T-helper 22 cell (primary cell): Measurements from ENCODE around the gene CERS3.

Source experiments
- DNase-seq: peaks from one replicate; pipeline ENCODE4 v3.0.0-alpha.2; 2020; ENCODE audit warnings: low read depth

Gene CERS3

GRCh38 chr15:100529556-100529955, 806 bp upstream of the CERS3 start:
- no peak for DNase-seq

GRCh38 chr15:100526027-100526481, 2.7 kb downstream of the CERS3 start:
- no peak for DNase-seq

GRCh38 chr15:100525436-100525835, 3.3 kb downstream of the CERS3 start:
- no peak for DNase-seq

DNA sequence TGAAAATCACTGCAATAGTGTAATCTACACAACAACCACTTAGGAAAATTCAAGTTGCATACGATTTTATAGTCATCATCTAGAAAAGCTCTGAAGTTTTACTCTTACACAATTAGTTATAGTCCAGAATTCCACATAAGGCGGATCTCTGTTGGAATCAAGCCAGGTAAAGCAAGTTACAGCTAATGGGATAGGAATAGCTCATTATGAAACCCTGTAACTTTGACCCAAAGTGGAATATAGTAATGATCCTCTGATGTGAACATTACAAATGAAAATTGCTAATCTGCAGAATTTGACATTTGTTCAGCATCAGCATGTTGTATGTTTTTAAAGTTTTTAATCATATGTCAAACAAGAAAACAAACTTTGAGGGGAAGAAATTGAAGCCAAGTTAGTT, 4.4 kb downstream of the CERS3 start:
- DNase-seq, result no peak

DNA sequence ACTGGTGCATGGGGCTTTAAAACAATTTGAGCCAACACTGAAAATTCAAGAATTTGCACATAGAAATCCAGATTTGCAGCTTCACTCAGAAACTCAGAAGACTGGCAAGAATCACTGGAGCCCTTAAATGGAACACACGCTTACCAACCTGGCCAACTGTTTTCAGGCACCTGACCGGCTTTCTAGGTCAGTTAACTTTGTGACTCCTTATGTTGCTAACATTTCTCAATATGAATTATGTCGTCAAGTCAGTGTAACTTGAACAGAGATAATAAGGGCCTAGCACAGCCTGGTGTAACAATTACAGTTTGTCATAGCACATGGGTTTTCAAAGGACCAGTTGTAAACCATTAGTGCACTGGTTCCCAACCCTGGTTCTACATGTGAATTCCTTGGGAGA, 6.8 kb downstream of the CERS3 start:
- no peak for DNase-seq

- no peak for DNase-seq
Observed at GRCh38 chr15:100520132-100520921, 8.4 kb downstream of the CERS3 start.

- no peak for DNase-seq
Observed at GRCh38 chr15:100517846-100518245, 10.9 kb downstream of the CERS3 start.

DNA sequence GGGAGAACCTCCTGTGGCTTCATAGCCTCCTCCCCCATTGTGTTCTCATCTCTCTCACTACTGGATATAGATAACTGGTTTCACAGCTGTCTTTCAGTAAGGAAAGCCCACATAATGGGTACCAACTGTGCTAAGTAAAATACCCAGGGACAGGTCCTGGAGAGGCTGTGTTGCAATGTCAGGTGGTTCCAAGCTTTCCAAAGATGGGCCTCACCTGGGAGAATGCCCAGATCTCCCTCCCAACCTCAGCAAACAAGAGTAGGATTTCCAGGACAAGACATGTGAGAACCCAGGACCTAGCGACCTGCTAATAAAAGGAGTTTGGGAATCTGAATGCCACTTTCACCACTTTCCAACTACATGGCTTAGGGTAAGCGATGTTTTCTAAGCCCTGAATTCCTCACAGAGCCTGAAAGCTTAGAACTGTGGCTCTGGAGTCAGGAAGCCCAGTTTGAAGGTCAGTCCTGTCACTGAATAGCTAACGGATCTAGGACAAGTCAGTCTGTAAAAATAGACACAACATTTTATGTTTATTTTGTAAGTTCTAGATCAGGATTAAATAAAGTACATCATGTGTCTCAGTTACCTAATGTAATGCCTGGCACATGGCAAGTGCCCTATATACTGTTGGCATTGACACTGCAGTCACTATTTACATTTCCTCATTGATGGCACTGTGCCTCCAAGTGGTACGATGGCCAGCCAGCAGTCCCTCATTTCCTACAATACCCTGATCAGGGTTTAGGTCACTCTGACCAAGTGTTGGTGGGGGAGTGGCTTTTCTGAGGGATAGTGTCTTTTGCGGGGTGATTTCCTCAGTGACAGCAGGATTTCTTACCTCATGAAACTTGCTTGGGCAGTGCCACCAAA, 11.9 kb downstream of the CERS3 start:
- no peak for DNase-seq

GRCh38 chr15:100515758-100516157, 13.0 kb downstream of the CERS3 start:
- no peak for DNase-seq

DNA sequence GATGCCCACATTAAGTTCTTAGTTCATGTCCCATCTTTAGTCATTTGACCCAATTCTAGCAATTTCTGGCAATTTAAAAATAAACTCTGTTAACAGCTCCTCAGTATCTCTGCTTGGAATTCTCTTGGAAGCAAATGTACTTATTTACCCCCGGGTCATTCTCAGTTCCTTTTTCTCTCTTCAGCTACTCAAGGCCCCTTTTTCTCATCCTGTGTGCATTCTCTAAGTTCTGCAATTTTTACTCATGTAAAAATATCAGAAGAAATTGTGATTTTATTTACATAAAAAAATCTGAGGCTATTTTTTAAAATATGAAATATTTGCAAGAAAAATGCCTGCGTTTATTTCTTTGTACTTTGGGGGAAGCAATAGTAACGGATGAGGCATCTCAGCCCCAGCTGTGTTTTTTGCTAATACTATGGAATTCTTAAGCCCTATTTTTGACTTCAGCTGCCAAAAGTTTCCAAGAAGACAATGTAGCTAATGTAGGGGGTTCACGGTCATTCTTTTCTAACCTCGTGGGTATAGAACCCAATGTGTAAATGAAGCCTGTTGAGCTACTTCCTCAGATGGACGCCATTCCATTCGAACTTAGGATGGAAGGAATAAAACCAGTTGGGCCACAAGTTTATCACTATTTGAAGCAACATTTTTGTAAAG, 20.0 kb downstream of the CERS3 start:
- no peak for DNase-seq

GRCh38 chr15:100502651-100503050, 26.1 kb downstream of the CERS3 start:
- DNase-seq, result no peak

- no peak for DNase-seq
Observed at GRCh38 chr15:100501117-100501516, 27.6 kb downstream of the CERS3 start.

- no peak for DNase-seq
Observed at GRCh38 chr15:100500226-100500990, 28.3 kb downstream of the CERS3 start.

GRCh38 chr15:100495861-100496260, 32.9 kb downstream of the CERS3 start:
- DNase-seq, result no peak

DNA sequence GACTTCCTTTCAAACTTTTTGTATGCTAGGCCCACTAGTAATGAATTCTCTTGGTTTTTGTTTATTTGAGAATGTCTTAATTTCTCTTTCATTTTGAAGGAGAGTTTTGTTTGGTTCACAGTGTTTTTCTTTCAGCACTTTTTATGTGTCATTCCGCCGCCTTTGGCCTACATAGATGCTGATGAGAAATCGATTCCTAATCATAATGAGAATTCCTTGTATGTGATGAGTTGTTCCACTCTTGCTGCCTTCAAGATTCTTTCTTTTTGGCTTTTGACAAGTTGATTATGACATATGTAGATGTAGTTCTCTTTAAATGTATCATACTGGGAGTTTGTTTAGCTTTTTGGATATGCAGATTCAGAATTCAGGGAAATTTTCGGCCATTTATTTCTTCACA, 35.5 kb downstream of the CERS3 start:
- no peak for DNase-seq

DNA sequence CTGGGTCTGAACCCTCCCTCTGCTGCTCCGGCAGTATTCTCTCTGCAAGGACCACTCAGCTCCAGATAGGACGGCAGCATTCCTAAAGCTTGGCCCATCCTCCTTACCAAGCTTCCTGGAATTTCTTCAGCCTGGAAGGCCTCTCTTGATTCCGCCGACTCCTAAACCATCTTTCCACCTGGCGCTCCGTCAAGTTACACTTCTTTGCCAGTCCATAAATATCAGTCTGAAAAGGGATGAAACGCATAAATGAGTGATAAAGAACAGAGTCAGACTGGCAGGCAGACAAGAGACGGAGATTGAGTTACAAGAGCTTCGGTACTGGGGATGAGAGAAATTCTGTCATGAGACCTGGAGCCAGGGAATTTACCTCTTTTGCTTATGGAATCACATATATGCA, 44.3 kb downstream of the CERS3 start:
- no peak for DNase-seq

GRCh38 chr15:100483370-100483769, 45.4 kb downstream of the CERS3 start:
- DNase-seq, result no peak

DNA sequence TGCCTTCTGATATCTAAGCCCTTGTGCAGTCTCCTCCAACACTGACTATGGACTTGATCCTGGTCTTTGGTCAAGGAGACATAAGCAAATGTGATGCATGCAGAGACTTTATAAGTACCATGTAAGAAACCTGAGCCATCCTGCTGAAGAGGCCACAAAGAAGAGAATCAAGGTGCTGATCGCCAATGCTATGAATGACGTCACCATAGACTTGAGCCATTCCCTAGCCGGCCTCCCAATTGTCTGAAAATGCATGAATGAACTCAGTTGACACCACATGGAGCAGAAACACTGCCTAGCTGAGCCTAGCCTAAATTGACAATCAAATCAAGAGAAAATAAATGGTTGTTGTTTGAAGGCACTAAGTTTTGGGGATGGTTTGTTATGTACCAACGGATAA, 51.9 kb downstream of the CERS3 start:
- no peak for DNase-seq

GRCh38 chr15:100472736-100473135, 56.0 kb downstream of the CERS3 start:
- no peak for DNase-seq

DNA sequence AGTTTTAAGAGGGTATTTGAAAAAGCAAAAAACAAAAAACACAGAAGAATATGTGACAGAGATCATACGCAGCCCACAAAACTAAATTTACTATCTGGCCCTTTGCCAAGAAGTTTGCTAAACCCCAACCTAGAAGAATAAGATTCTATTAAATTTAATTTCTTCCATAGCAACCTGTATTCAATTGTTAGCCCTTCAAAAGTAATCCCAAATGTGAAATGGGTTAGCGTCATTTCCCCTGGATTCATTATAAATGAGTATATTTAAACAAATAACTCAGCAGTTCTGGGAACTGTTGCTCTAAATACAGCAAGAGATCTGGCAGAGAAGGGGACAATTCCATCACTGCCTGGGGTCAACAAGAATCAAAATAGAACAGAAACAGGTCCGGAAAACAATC, 56.8 kb downstream of the CERS3 start:
- DNase-seq, result no peak

- no peak for DNase-seq
Observed at GRCh38 chr15:100468285-100468684, 60.5 kb downstream of the CERS3 start.

- DNase-seq, result no peak
Observed at GRCh38 chr15:100466073-100466472, 62.7 kb downstream of the CERS3 start.
